ENCODE measurements around the gene ACSL1.

The ACSL1 gene

DNA sequence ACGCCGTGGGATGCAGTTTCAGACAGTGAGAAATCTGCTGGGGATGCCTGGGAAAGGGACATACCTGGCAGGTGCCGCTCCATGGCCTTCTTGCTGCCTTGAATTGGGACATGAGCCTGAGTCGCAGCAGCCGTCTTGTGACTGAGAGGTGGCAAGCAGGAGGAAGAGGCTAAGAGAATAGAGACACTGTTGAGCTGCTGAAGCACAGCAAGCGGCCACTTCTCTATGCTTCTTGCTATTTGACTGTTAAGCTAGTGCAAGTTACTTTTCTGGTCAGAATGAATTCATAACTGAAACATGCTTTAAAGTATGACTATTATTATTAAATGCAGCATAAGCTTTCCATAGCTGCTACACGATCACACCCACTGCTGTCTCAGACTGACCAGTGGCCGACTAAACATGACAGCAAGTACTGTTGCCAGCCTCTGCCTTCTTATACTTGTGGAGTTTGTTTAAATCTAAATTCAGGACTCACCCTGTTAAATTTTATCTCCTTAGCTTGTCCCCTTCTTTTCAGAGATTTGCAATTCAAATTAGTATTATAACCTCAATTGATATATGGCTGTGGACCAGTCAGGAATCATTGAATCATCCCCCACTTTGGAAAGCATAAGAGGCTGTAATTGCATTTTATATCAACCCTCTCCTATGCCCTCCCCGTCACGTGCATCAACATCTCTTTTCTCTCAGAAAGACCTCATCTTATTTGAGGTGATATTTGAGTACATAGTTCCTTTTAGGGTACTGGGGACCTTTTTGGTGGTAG, 24.8 kb upstream of the ACSL1 start (continued):
- TF ChIP-seq ZNF133 (tag by site-specific recombination; IDR thresholded peaks at IDR 0.05) (no peak), KLF10 (tag by site-specific recombination; IDR thresholded peaks at IDR 0.05) (no peak)

GRCh38 chr4:184850018-184850417, 24.2 kb upstream of the ACSL1 start:
- no peaks in the 10 kb centered on the region for H3K4me1 ChIP-seq (ENCODE audit: control insufficient read depth, insufficient read depth, low read length)
- no peak overlapping the region for H3K27ac ChIP-seq (ENCODE audit: extremely low read depth, low read depth, low read length)
- ChIA-PET CTCF (no interaction called here), POLR2A (no interaction called here)
- no peak overlapping the region for H3K4me3 ChIP-seq (ENCODE audit: low read depth, low read length)
- TF ChIP-seq ZNF423 (tag by site-specific recombination; IDR thresholded peaks at IDR 0.05), result no peak
- TF ChIP-seq MZF1 (tag by site-specific recombination; IDR thresholded peaks at IDR 0.05; ENCODE audit: borderline replicate concordance), result no peak
- TF ChIP-seq HOXA7 (CRISPR knock-in tag; IDR thresholded peaks at IDR 0.05; ENCODE audit: borderline replicate concordance), result no peak
- TF ChIP-seq ZNF488 (tag by site-specific recombination; IDR thresholded peaks at IDR 0.05), result no peak
- no peak for TF ChIP-seq ZNF211 (tag by site-specific recombination; IDR thresholded peaks at IDR 0.05; ENCODE audit: low read depth)
- no peak for TF ChIP-seq ZNF621 (tag by site-specific recombination; IDR thresholded peaks at IDR 0.05)
- no peak for TF ChIP-seq PRDM4 (tag by site-specific recombination; IDR thresholded peaks at IDR 0.05)
- no peak for TF ChIP-seq WT1 (tag by site-specific recombination; IDR thresholded peaks at IDR 0.05)
- no peak for TF ChIP-seq ZNF37A (tag by site-specific recombination; IDR thresholded peaks at IDR 0.05)
- TF ChIP-seq ZBTB49 (tag by site-specific recombination; IDR thresholded peaks at IDR 0.05; ENCODE audit: low read depth), result no peak
- no peaks in the 10 kb centered on the region for H3K36me3 ChIP-seq (ENCODE audit: control insufficient read depth in 2 of 2, insufficient read depth in 1 of 2, low read length in 2 of 2)
- no peaks in the 10 kb centered on the region for H3K9me3 ChIP-seq (ENCODE audit: control insufficient read depth, insufficient read depth, low read depth, low read length)

DNA sequence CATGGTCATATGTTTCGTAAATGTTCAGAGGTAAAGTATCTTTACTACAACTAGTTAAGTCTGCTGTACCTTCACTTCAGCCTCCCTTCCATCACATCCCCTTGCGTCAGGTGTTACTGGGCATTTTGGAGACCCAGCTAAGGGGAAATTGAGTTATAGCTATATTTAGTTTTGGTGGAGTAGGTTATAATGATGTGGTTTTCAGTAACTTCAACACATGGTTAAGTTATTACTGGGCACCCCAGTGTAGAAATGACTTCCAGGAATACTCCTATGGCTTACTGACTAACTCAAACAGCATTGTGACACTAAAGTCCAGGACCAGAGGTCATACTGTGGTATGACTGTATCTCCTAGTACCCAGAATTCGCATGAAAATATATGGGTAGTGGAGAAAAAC, 23.4 kb upstream of the ACSL1 start:
- TF ChIP-seq ZNF707 (tag by site-specific recombination; IDR thresholded peaks at IDR 0.05) (no peak), ZNF223 (tag by site-specific recombination; IDR thresholded peaks at IDR 0.05) (no peak), ATF2 (tag by site-specific recombination; IDR thresholded peaks at IDR 0.05; ENCODE audit: low read depth) (no peak), YY1 (tag by site-specific recombination; IDR thresholded peaks at IDR 0.05) (no peak), ZNF473 (tag by site-specific recombination; IDR thresholded peaks at IDR 0.05) (no peak)
- TF ChIP-seq, protein P1, sequence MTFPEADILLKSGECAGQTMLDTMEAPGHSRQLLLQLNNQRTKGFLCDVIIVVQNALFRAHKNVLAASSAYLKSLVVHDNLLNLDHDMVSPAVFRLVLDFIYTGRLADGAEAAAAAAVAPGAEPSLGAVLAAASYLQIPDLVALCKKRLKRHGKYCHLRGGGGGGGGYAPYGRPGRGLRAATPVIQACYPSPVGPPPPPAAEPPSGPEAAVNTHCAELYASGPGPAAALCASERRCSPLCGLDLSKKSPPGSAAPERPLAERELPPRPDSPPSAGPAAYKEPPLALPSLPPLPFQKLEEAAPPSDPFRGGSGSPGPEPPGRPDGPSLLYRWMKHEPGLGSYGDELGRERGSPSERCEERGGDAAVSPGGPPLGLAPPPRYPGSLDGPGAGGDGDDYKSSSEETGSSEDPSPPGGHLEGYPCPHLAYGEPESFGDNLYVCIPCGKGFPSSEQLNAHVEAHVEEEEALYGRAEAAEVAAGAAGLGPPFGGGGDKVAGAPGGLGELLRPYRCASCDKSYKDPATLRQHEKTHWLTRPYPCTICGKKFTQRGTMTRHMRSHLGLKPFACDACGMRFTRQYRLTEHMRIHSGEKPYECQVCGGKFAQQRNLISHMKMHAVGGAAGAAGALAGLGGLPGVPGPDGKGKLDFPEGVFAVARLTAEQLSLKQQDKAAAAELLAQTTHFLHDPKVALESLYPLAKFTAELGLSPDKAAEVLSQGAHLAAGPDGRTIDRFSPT (tag by site-specific recombination; IDR thresholded peaks at IDR 0.05), result no peak
- H3K9me3 ChIP-seq (ENCODE audit: control insufficient read depth, insufficient read depth, low read depth, low read length), result no peaks in the 10 kb centered on the region
- no peaks in the 10 kb centered on the region for H3K36me3 ChIP-seq (ENCODE audit: control insufficient read depth in 2 of 2, insufficient read depth in 1 of 2, low read length in 2 of 2)
- ChIA-PET CTCF (no interaction called here), POLR2A (no interaction called here)
- H3K4me3 ChIP-seq (ENCODE audit: low read depth, low read length), result no peak overlapping the region
- H3K27ac ChIP-seq (ENCODE audit: extremely low read depth, low read depth, low read length), result no peak overlapping the region
- H3K4me1 ChIP-seq (ENCODE audit: control insufficient read depth, insufficient read depth, low read length), result no peaks in the 10 kb centered on the region

Data from HEK293 (cell line).